Activated CD8-positive, alpha-beta memory T cell treated with anti-CD3 and anti-CD28 coated beads, Interleukin-2, amount 50 U/mL, for 24 hours (primary cell): ENCODE measurements around the gene TECTB.

ENCODE experiments used
- DNase-seq: peaks from one replicate; pipeline ENCODE4 v3.0.0-alpha.2; 2020; ENCODE audit errors: extremely low read depth

Gene TECTB

GRCh38 chr10:112345743-112346142 is 62.5 kb downstream of the TECTB start:
- DNase-seq, result no peak

- DNase-seq, result no peak
Measured at GRCh38 chr10:112346774-112347173, 63.6 kb downstream of the TECTB start.

GRCh38 chr10:112347709-112348671 is 64.8 kb downstream of the TECTB start:
- DNase-seq, result no peak

- DNase-seq, result no peak
Measured at GRCh38 chr10:112348759-112349158, 65.6 kb downstream of the TECTB start.

- no peak for DNase-seq
Measured at GRCh38 chr10:112349521-112350085, 66.4 kb downstream of the TECTB start.

GRCh38 chr10:112351146-112351545 is 67.9 kb downstream of the TECTB start:
- DNase-seq, result no peak

GRCh38 chr10:112352044-112352443 is 68.8 kb downstream of the TECTB start:
- no peak for DNase-seq

GRCh38 chr10:112353046-112353445 is 69.8 kb downstream of the TECTB start:
- DNase-seq, result no peak
